DMS79 (cell line): ENCODE data around the gene GRID2.
"Not testable (repeated sequence)": the region's sequence is repeated elsewhere in the genome, so short reads cannot be mapped to it uniquely, and the experiment has no call there.

Source experiments
- DNase-seq: peaks from one replicate; lab custom pipeline; 2025; lab: John Stamatoyannopoulos, UW

The GRID2 gene

GRCh38 chr4:92303621-92304027, at the start of gene GRID2:
TSS of gene GRID2 (plus strand) at chr4:92303966.
- DNase-seq: peak; percentile 43

GRCh38 chr4:92253986-92254671, 49.6 kb upstream of the GRID2 start:
- no peak for DNase-seq

DNA sequence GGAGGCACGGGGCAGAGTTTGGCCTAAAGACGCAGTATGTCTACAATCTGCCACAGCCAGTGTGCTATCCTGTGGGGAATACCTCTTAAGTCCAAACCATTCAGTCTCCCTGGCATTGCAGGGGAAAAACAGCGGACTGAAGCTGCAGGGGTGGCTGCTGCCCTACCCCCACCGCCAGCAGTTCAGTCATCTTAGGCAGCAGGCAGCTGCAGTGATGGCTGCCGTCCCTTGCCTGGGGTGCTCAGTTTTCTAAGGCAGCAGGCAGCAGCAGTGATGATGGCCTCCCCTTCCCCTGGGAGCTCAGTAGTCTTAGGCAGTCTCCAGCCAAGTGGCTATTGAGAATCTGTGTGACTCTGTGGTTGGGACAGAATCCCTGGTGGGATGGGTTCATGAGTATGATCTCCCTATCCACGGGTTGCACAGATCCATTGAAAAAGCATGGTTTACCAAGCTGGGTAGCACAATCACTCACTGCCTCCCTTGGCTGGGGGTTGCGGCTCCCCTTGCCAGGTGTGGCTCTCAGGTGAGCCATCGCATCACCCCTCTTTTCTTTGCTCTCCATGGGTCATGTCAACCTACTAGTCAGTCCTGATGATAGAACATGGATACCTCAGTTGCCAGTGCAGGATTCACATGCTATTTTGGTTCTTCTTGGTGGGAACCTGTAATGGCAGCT, 48.9 kb upstream of the GRID2 start:
- no peak for DNase-seq

- no peak for DNase-seq
Observed at GRCh38 chr4:92255920-92256244, 47.9 kb upstream of the GRID2 start.

- DNase-seq: no peak
Observed at GRCh38 chr4:92257931-92258857, 45.6 kb upstream of the GRID2 start.

GRCh38 chr4:92261256-92261655, 42.5 kb upstream of the GRID2 start:
- no peak for DNase-seq

DNA sequence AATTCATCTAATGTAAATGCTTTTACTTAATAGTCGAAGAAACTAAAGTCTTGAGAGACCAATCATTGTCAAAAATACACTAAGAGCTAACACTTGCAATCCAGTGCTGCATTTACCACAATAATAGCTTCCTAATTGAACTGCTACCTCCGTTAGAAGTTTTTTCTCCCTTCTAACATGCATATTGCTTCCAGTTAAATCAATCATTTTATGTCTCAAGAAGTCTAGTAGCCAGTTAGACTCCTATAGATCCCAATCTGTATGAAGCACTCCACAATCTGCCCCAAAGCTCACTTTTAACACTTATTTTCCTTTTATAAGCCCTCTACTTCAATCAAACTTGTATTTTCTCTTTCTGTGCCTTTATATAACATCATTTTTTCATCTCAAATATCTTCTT, 41.4 kb upstream of the GRID2 start:
- no peak for DNase-seq

DNA sequence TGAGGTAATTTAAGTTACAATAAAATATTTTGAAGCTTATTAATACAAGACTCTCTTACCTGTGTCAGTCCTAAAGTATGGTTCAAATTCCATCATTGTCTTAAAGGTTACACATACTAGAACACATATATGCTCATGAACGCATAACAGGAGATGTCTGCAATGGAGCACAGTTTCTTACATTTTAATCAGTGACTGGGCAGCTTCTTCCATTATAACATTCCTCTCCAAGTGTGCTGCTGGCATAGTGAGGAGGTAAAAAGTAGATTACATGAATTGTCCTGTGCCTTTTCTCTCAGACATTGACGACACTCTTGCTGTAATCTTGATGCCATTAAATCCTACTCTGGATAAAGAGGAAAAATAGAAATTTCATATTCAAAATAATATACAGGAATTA, 40.8 kb upstream of the GRID2 start:
- DNase-seq: no peak

DNA sequence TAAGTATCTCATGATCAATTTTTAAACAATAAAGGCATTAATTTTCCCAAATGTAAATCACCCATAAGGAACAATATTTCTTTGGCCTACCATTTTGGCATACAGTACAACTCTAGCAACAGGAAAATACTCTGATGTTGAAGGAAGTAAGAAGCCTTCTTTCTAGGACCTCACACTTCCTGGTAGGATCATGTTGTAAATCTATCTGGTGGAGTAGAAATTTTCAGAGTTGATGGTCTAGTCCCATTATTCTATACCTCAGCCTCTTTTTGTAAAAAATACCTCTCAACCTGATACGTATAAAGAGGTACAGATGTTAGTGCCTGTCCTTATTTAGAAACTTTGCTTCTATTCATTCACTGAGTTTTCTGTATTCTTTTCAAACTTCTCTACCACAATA, 40.2 kb upstream of the GRID2 start:
- no peak for DNase-seq

DNA sequence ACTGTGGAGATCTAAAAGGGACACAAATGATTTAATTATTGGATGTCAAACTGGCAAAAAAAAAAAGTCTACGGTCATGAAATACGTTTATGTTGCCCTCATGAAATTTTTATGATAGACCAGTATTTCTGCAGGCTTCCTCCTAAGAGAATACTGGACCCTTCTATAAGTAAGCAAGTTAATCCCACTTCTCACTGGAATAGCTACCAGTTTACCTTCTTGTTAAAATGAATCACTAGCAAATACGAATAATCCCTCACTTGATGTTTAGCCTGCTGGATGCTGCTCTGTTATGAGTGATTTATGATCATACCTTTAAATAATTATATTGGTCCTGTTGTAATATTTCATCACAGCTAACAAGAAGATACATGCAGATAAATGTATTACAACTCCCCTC, 39.6 kb upstream of the GRID2 start:
- DNase-seq: no peak

DNA sequence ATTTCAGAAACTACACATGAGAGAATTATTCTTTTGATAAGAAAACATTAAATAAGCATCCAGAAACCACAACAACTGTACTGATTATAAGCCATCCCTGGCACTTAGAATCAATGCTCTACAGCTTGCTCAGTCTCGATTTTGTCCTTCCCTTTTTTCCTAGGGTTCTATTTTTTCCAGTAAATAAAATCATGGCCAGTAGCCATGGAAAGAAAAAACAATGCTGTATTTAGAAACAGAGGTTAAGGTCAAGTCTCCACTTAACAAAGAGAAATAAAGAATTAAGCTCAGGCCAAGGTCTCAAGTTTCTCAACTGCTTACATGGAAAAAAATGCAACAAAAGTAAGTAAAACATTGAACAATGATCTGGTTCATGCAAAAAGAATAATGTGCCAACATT, 38.7 kb upstream of the GRID2 start:
- DNase-seq: no peak

DNA sequence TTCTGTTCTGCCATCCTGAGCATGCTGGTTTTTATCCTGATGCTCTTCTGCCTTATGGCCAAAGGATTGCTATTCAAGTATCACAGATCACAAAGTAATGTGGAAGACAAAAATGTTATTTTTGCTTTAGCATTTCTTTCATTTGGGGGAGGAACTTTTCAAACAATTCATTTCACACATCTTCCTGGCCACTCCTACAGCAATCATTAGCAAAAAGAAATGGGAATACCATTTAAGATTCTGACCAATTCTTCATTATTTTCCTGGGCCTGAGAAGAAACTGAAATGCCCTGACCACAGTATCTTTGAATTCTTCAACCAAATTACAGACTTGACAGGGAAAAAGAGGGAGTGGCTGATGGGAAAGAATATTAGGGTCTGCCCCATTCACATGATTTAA, 38.0 kb upstream of the GRID2 start:
- no peak for DNase-seq

GRCh38 chr4:92266521-92266920, 37.2 kb upstream of the GRID2 start:
- no peak for DNase-seq

- no peak for DNase-seq
Observed at GRCh38 chr4:92268642-92269041, 35.1 kb upstream of the GRID2 start.

DNA sequence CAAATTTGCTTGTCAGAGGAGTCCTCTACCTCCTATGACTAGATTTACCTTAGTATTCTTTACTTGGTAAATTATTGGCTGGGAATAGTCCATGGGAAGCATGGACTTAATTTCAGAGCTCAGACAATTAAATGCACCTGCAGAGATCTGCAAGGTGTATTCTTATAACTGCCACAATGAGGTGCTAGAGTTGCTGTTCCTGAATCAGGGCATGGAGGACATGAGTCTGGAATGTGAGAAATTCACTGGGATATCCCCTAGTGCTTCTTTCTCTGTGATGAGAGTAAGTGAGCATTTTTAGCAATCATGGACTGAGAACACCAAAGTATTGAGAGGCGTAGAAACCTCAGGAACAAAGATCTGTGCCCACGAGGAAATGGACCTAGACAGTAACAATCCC, 32.9 kb upstream of the GRID2 start:
- no peak for DNase-seq

GRCh38 chr4:92271551-92271950, 32.2 kb upstream of the GRID2 start:
- DNase-seq: not testable (repeated sequence)

GRCh38 chr4:92277057-92277881, 26.5 kb upstream of the GRID2 start:
- not testable (repeated sequence) for DNase-seq

DNA sequence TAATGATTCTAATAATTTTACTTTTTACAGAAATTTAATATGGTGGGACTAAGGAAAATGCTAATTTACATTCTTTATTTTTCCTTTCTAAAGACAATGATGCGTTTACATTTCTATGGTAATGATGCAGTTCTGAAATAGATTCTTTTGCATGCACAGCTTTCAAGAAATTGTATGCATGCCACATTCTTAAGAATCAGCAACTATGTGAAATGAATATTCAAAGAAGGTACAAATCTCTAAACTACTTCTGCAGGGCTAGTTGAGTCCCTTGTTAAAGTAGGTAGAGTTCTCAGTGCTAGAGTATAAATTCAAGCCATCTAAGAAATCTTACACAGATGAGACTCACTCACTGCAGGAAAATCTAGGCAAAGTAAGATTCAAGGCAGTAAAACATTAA, 24.5 kb upstream of the GRID2 start:
- no peak for DNase-seq

GRCh38 chr4:92299152-92299551, 4.6 kb upstream of the GRID2 start:
- DNase-seq: no peak

GRCh38 chr4:92304121-92304520, 355 bp downstream of the GRID2 start:
- DNase-seq: no peak

- DNase-seq: peak; percentile 37
Observed at GRCh38 chr4:92304606-92305005, 840 bp downstream of the GRID2 start.
